ENCODE results near the gene DDX25. TPM values are rescaled to one million over a fixed set of nuclear protein-coding genes. Genes with fewer than 3 reads are reported as not detected.

DDX25 gene
- total and polyA plus RNA-seq, 2 of the 13 experiments (the other 11 are each of a cell fraction or from before 2014, with no cell fraction given): 0.17 to 0.29 TPM

- no peak overlapping the region for H3K9ac ChIP-seq (ENCODE audit: insufficient read depth, low read depth, low read length)
- H3K36me3 ChIP-seq (replicated peaks in 1 of 2; ENCODE audit: control insufficient read depth in 1 of 2, insufficient read depth in 2 of 2, low read length in 2 of 2): no peaks in the 10 kb centered on the region
- no TSS peak for BruUV-seq (replicated peaks)
- no peak for DNase-seq (ENCODE audit: low spot score)
- no peak for FAIRE-seq
- no peak overlapping the region for H2AFZ ChIP-seq (ENCODE audit: low read length)
- no peak overlapping the region for H3K4me3 ChIP-seq (replicated peaks in 1 of 3; ENCODE audit: insufficient read depth in 1 of 3, low read depth in 2 of 3, low read length in 3 of 3)
- ChIA-PET POLR2A (interaction anchor here (1.0 kb wide), 1 partner anchor 263 kb away, joined by 3 read pairs; no protein-coding TSS in a partner anchor), CTCF (ENCODE audit: low intra/inter-chr PET ratio, low total read pairs) (interaction anchor here (1.1 to 2.2 kb wide), 3 partner anchors 138 to 270 kb away, joined by 3 to 24 read pairs (median 14); partner anchors contain the start of gene CDON)
- 90% methylated on average over 8 of the region's 8 CpGs for WGBS (ENCODE audit: low lambda C conversion rate)
- H3K27me3 ChIP-seq (ENCODE audit: control insufficient read depth in 1 of 2, insufficient read depth in 2 of 2, low read length in 2 of 2): no peaks in the 10 kb centered on the region
- H3K9me3 ChIP-seq (ENCODE audit: low read length): no peaks in the 10 kb centered on the region
- H3K79me2 ChIP-seq (ENCODE audit: insufficient read depth, low read length): no peaks in the 10 kb centered on the region
- in situ Hi-C loops (cut with HindIII; ENCODE audit: extremely low pct_ligation_motif_present, low pct_unique_long_range_greater_than_20kb) (loop anchor here (5.0 kb wide), 1 partner anchor 264 kb away; no protein-coding TSS in a partner anchor), intact Hi-C loops (cut with micrococcal nuclease; ENCODE audit: unreplicated experiment) (loop anchor here (1.0 to 2.0 kb wide), 3 partner anchors 19 to 271 kb away; no protein-coding TSS in a partner anchor)
- H3K4me2 ChIP-seq (ENCODE audit: low read depth, low read length): no peak overlapping the region
- ATAC-seq: no peak
- H4K20me1 ChIP-seq (ENCODE audit: insufficient read depth, low read length): no peaks in the 10 kb centered on the region
- H3K4me1 ChIP-seq (ENCODE audit: insufficient read depth, low read length): peaks cover 67% of the 10 kb centered on the region
- H3K27ac ChIP-seq (ENCODE audit: extremely low read length, insufficient read depth, low read length): no peak overlapping the region
- TF ChIP-seq IRX3 (CRISPR knock-in tag; IDR thresholded peaks at IDR 0.05; ENCODE audit: borderline replicate concordance, low read depth) (no peak), REPIN1 (CRISPR knock-in tag; IDR thresholded peaks at IDR 0.05; ENCODE audit: borderline replicate concordance, low read depth) (no peak), CEBPZ (IDR thresholded peaks at IDR 0.05; ENCODE audit: low read length) (no peak), TEAD2 (CRISPR knock-in tag; IDR thresholded peaks at IDR 0.05) (no peak), NFIB (CRISPR knock-in tag; IDR thresholded peaks at IDR 0.05; ENCODE audit: borderline replicate concordance) (no peak), ZNF441 (CRISPR knock-in tag; IDR thresholded peaks at IDR 0.05; ENCODE audit: borderline replicate concordance) (no peak), TRAFD1 (CRISPR knock-in tag; IDR thresholded peaks at IDR 0.05; ENCODE audit: borderline replicate concordance) (no peak), ZNF10 (CRISPR knock-in tag; IDR thresholded peaks at IDR 0.05; ENCODE audit: borderline replicate concordance, low read depth) (no peak), ZNF598 (CRISPR knock-in tag; IDR thresholded peaks at IDR 0.05; ENCODE audit: borderline replicate concordance) (no peak), REST (IDR thresholded peaks at IDR 0.05; ENCODE audit: borderline replicate concordance in 1 of 2, low read depth in 1 of 2, low read length in 2 of 2) (no peak), ZNF780A (CRISPR knock-in tag; IDR thresholded peaks at IDR 0.05) (no peak), BCL6 (CRISPR knock-in tag; IDR thresholded peaks at IDR 0.05) (no peak), ZNF639 (CRISPR knock-in tag; conservative IDR thresholded peaks at IDR 0.05) (no peak), TBL1XR1 (IDR thresholded peaks at IDR 0.05; ENCODE audit: borderline replicate concordance, low read length, partially characterized antibody) (no peak)
Measured at GRCh38 chr11:125923633-125924032, 19.3 kb downstream of the DDX25 start.
